GM18870 (cell line): ENCODE results near the gene CELSR1.

Experiments
- ATAC-seq: cut with Tn5 transposase; IDR thresholded peaks from one replicate; pipeline ENCODE4 v1.9.1; 2021; ENCODE audit warnings: moderate library complexity; ENCODE audit not compliant: unreplicated experiment

CELSR1 gene

DNA sequence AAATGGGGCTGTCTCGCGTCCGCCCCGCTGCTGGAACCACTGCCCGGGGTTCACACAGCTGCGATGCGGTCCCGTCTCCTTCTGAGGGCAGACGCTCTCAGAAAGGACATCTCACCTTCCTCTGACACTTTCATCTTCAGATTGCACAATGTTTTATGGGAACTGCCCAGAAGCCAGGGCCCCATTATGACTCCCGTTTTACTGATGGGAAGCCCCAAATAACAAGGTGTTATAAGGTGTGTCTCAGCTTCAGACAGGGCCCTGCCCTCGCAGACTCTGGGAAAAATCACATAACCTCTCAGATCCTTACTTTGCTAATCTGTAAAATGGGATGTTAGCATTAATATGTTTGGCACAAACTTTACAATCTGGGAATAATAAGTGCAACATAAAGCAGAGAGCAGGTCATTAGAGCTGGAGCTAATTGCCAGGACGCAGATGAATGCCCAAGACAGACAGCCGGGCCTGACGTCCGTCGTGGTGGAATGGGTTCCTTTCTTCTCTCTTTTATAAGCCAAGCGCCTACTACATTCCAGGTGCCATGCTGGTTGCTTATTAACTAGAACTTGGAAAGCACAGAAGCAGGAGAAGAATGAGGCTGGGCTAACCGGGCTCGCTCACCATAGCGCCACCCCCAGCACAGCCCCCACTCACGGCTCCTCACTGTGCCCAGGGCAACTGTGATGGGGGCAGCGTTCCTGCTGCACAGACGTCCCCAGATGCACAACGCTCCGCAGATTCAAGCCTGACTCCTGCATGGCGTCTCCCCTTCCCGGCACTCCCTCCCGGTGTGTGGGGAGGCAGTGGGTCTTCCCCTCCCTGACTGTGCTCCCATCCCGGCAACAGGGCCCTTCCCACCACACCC lies 158.1 kb downstream of the CELSR1 start:
- no peak for ATAC-seq

DNA sequence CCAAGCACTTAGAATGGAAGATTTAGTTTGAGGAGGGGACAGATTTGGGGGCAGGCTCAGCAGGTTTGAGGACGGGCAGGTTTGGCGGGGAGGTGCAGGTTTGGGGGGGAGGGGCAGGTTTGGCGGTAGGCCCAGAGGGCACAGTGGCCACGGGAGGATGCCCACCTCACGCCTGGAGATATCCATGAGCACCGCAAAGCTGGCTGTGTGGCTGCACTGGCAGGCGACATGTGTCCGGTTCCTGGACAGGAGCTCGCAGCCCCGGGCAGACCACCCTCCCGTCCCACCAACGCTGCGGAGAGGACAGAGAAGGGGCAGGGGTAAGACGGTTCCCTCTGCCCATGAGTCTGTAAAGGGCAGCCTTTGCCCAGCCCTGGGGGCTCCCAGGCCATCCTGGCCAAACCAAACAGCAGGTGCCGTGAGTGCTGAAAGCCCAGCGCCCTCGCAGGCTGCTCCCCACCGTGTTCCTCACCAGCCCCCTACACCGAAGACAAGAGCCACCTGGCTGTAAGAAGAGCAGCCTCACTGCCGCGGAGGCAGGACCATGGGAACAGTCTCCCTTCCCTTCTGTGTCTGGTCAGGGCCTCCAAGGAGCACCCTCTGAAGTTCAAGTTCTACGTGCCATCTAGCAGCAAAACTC lies 158.9 kb downstream of the CELSR1 start:
- no peak for ATAC-seq

DNA sequence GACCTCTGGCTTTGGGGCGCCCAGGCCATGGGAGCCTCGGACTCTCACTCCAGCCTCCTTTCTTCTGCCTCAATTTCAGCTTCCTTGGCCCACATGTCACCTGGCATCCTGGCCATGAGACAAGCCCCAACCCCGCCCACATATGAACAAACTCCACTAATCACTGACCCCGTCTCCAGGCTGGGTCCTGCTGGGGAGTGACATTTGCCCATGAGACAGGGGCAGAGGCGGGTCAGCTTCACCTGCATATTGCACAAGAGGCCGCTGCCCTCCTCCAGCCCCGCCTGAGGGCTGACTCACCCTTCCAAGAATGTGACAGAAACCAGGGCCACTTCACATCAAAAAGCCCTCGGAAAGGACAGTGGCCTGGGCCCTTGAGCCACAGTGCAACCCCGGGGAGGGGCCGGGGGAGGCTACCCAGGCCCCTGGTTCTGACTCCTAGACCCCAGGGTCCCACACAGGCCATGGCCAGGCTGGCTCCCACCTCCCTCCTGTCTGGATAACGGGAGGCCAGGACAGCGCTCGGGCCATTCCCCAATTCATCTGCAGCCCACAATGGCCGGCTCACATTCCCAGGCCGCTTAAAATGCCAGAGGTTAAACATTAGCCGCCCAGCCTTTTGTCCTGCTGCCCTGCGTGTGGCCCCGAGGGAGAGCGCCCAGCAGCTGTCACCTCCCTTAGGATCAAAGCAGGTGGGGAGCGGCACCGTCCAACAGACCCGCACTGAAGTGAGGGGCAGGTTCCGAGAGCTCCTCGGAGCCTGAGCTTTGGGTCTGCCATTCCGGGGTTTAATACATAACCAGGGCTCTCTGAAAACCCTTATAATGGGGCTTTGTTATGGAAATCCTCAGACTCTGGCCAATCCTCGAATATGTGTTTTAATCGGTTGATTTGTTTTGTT lies 159.6 kb downstream of the CELSR1 start:
- ATAC-seq = no peak

DNA sequence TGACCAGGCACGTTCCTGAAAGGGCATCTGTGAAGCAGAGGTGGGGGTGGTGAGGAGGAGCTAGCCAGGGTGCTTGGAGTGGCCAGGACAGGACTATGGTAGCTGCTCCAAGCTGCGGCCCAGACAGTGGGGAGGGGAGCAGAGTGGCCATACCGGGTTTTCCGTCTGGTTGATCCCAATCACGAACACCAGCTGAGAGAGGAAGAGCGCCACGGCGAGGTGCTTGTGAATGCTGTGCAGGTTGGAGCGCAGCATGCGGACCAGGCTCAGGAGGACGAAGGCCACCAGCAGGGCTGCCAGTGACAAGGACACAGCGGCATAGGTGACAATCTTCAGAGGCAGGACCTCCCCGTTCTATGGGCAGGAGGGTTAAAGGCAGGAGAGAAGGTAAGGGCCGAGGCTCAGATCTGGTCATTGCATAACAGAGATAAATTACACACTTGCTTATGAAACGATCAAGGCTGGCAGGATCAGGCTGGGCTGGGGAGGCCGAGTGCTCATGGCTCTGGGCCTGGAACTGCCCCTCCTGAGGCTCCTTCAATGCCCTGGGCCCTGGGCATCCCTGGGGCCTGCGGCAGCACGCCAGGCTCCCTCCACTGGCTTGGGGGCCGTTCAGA lies 160.4 kb downstream of the CELSR1 start:
- ATAC-seq = no peak

DNA sequence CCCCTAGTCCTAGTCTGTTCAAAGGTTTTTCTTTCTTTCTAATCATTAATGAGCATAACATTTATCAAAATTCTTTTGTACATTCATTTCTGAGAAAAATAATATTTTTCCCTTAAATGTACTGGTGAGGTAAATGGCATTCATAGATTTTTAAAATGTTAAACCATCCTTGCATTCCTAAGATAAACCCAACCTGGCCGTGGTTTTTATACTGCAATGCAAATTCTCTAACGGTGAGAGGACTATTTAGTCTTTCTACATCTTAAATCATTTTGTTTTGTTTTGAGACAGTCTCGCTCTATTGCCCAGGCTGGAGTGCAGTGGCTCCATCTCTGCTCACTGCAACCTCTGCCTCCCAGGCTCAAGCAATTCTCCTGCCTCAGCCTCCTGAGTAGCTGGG lies 161.3 kb downstream of the CELSR1 start:
- ATAC-seq = no peak

DNA sequence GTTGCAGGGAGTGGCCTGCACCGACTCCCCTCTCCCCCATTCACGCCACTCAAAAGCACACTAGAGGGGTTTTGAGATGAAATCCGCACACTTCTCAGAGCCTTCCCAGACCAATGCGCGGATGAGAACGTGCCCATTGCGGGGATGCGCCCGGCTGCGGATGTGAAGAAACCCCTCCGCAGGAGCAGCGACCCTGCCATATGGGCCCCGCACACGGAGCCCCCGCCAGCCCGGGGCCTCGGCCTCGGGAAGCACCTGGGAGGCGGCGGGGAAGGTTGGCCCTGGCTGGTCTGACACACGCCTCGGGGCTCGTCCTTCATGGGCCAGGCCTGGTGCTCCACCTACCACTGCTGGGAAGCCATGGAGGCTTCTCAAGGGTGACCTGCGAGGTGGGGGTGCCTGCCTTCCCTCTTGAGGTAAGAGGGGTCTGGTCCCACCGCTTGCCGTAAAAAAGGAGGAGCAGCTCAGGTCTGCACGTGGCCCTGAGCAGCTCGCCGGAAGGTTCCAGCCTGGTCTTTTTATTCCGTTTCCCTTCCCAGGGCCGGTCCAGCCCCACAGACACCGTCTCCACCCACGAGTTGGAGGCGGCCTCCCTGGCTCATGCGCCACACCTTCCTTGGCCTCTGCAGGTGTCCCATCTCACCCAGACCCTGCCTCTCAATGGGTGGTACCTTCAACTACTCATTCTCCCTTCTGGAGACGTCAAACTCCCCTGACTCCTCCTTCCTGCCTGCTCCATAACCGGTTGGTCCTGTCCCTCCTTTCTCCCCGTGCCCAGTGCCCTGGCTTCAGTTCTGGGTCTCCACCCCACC lies 162.6 kb downstream of the CELSR1 start:
- ATAC-seq = no peak

DNA sequence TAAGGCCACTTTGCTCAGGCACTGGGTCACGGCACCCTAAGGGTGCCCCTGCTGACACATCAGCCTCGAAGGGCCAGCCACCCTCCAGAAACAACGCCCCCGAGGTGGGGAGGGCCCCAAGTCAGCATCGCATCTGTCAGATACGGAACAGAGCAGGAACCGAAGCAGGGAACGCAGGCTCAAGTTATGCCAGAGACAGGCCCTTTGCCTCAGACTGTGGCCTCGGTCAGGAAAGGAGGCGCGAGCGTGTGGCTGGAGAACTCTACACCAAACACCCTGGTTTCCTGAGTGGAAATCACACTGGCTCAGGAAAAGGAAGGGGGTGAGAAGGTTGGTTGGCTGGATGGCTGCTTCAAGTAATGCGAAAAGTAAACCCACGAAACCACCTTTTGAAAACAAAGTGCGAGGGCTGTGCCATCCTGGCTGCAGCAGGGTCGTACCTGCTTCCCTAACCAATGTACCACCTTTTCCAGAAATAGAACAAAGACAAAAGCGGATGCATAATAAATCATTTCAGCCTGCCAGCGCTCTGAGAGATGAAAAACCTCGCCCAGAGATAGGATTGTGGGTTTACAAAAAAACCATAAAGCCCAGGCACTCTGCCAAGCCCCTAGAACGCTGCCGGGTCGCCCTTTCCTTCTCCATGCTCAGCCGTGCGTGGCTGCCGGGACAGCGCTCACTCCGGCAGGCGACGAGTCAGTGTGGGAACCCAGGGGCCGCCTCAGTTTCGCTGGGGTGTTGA lies 163.3 kb downstream of the CELSR1 start:
- ATAC-seq = no peak

DNA sequence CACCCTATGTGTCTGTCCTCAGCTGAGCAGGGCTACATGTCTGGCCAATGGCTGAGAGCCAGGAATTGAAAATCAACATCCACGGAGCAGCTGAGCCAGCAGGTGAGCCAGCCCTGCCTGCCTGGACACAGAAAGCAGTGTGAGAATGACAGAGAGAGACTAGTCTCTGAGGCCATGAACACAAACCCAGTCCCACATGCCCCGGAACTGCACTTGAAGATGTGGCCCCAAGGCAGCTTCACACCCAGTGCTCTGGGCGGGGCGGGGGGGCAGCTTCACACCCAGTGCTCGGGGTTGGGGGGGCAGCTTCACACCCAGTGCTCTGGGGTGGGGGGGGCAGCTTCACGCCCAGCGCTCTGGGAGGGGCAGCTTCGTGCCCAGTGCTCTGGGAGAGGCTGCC lies 164.3 kb downstream of the CELSR1 start:
- no peak for ATAC-seq

DNA sequence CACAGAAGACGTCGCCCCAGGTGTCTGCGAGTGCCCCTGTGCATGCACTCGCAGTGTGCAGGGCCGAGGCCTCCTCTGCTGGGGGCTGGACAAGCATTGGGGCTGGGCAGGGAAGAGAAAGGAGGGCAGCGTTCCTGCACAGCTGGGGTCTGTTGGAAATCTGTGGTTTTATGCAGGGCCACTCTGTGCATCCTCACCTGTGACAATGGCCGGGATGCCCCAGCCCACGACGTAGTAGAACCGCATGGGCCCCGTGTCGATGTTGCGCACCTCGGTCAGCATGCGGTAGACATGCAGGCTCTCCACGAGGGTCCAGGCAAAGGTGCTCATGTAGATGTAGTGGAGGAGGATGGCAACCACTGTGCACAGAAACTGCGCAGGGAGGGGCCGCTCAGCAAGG lies 164.7 kb downstream of the CELSR1 start:
- ATAC-seq = no peak

DNA sequence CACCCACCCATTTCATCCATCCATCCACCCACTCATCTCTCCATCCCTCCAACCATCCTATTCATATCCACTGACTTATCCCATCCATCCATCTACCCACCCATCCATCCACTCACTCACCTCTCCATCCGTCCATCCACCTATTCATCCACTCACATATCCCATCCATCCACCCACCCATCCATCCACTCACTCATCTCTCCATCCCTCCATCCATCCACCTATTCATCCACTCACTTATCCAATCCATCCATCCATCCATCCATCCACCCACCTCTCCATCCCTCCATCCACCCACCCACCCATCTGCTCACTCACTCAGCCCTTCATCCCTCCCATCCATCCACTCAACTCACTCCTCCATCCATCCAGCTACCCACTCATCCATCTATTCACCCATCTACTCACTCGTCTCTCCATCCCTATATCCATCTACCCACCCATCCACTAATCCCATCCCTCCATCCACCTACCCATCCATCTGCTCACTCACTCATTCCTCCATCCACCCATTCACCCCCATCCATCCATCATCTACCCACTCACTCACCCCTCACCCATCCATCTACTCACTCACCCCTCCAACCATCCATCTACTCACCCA lies 165.7 kb downstream of the CELSR1 start:
- no peak for ATAC-seq

DNA sequence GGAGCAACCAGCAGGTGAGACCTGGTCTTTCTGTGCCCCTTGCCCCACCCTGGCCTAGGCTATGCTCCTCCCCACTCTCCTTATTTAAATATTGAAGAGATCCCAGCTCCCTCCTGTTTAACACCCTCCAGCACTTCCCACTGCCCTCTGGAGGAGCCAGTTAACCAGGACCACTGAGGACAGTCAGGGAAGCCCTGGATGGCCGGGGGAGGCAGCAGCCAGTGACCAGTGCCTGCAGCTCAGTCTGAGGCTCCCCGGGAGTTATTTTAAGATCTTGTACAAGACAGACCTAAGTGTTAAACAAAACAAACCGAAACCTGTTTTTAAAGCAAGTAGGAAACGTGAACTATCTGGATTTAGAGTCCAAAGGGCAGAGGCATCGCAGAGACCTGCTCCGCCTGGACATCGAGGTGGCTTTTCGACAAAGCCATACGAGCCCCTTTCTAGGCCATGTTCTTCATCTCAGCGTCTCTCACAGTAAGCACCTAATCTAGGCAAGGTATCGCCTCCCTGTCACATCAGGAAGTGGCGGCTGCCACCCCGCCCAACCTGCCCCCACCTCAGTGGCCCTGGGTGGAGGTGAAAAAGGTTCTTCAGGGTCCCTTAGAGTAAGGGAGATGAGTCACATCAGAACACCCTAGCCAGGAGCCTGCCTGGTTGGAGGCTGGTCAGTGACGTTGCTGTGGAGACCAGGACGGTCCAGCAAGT lies 166.7 kb downstream of the CELSR1 start:
- ATAC-seq = no peak

DNA sequence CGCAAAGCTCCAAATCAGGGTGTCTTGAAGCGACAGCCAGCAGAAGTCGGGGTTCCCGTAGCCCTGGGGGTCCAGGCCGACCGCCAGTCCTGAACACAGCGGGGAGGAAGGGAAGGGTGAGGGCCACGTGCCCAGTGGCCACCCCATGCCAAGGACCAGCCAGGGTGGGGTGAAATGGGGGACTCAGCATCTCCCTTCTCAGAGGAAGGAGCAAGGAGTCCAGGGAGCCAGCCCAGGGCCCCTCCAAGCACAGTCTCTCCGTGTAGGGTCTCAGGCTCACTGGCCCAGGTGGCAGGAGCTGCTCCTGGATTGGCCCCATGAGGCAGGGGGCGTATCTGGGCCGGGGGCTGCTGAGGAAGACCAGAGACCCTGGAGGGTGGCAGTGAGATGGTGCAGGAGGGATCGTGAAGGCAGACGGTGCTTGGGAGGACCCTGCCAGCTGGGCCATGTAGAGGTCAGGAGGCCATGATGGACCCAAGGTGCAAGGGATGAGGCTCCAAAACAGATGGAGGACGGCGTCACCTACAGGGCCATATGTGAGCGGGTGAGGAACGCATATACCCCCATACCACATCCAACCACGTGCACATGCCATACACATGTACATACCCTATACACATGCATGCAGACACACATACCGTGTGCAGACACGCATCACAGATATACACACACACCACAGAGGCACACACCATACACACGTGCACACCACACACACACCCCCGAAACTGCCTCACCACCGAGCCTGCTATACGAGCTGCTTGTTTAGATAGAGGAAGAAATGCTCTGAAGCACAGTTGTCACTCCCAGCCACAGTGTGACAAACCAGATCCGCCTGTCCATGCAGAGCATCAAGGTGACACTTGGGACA lies 167.5 kb downstream of the CELSR1 start:
- no peak for ATAC-seq

DNA sequence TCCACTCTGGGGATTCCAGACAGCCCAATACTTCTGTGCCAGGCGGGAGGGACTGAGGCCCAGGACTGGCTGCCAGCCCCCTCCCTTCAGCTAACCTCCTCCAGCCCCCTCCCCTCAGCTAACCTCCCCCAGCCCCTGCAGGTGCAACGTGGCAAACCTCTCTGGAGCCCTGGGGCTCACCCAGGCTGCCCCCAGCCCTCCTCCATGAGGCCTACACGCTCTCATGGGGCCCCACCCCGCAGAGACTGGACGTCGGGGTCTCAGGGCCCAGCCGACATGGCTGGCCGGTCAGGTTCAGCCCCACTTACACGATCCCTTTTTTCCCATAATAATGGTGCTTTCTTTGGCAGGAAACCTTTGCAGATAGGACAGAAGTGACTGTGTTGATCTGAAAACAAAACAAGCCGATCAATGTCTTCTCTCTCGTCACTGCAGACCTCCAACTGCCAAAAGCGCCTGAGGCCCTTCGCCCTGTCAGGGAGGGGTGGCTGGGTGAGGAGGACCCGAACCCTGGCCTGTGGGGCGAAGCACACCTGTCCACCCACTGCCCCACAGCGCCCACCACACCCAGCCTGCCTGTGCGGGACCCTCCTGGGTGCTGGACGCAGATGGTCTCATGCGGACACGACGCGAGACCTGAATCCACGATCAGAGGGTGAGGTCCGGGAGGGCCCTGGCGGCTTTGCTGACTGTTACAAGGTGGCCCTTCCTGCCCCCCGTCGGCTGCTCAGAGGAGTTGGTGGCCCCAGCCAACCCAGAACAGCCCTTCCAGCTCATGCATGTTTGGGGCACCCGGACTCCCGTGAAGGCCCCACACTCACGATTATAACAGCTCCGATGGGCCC lies 168.3 kb downstream of the CELSR1 start:
- ATAC-seq = no peak

DNA sequence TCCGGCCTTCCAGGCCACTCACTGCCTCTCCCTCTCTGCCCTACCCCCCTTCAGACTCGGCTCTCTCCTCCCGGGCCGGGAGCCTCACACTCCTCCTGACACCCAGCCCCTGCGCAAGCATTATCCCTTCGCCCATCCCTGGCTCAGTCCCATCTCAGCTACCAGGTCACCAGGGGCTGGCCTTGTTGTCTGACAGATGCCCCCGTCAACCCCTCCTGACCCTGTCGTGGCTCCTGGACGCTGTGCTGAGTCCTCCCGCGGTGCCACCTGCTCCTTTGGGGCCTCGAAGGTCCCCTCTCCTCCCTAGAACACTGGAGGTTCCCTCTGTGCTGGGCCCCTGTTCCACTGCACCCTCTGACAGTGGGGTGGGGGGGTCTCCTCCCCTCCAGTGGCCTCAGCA lies 169.0 kb downstream of the CELSR1 start:
- ATAC-seq = no peak

DNA sequence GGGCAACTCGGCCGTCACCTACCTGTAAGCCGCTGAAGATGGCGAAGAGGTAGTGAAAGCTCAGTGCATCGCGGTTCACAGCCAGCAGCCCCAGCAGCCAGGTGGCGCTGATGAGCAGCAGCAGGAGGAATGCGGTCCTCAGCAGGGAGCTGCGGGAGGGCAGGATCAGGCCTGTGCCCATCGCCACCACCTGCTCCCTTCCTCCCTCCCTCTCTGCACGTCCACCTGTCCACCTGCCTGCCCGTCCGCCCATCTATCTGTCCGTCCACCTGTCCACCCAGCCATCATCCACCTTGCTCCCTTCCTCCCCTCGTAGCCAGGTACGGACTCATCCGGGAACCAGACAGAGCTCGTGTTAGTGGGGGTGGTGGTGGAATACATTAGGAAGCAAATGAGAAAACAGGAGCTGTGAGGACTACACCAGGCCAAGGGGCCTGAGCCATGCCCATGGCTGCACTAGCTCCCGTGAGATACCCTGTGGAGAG lies 169.7 kb downstream of the CELSR1 start:
- no peak for ATAC-seq
